Activated CD4-positive, alpha-beta memory T cell treated with anti-CD3 and anti-CD28 coated beads, Interleukin-2, amount 10 ng/mL, durations not matched to agents 7 days and 5 days (primary cell): Measurements from ENCODE around the gene EXOSC10. TPM values are rescaled to one million over a fixed set of nuclear protein-coding genes. Genes with fewer than 3 reads are reported as not detected.

Source experiments
- CTCF ChIA-PET: fragments of 350-600 bp; sonication (Branson Sonifier 250); formaldehyde crosslinking; loops from one replicate; lab custom pipeline; 2021; ENCODE audit warnings: antibody characterized with exemption, inconsistent platforms; lab: Charles Lee
- POLR2A ChIA-PET: fragments of 350-600 bp; sonication (Branson Sonifier 250); formaldehyde crosslinking; loops from one replicate; lab custom pipeline; 2021; ENCODE audit warnings: antibody characterized with exemption; lab: Charles Lee
- DNase-seq: peaks from one replicate; pipeline ENCODE4 v3.0.0-alpha.2; 2020
- H3K27ac Mint-ChIP-seq: one replicate; pipeline ENCODE4 v1.8.0; 2021; ENCODE audit warnings: mild to moderate bottlenecking, mixed read lengths
- H3K27me3 Mint-ChIP-seq: one replicate; pipeline ENCODE4 v1.8.0; 2021; ENCODE audit warnings: mixed read lengths
- H3K36me3 Mint-ChIP-seq: one replicate; pipeline ENCODE4 v1.8.0; 2021; ENCODE audit warnings: low read depth, mixed read lengths
- H3K4me1 Mint-ChIP-seq: one replicate; pipeline ENCODE4 v1.8.0; 2021; ENCODE audit warnings: mixed read lengths
- H3K4me3 Mint-ChIP-seq: one replicate; pipeline ENCODE4 v1.8.0; 2021; ENCODE audit warnings: mild to moderate bottlenecking, mixed read lengths
- H3K9me3 Mint-ChIP-seq: one replicate; pipeline ENCODE4 v1.8.0; 2021; ENCODE audit warnings: mixed read lengths
- total RNA-seq, 2 experiments: library from RNA; stranded (reverse); gene quantifications; one replicate each; pipeline ENCODE4 v1.2.3, GENCODE V29; 2021

EXOSC10 gene
- total RNA-seq, 2 experiments from 2014 or later = 65.8 to 67.6 TPM

DNA sequence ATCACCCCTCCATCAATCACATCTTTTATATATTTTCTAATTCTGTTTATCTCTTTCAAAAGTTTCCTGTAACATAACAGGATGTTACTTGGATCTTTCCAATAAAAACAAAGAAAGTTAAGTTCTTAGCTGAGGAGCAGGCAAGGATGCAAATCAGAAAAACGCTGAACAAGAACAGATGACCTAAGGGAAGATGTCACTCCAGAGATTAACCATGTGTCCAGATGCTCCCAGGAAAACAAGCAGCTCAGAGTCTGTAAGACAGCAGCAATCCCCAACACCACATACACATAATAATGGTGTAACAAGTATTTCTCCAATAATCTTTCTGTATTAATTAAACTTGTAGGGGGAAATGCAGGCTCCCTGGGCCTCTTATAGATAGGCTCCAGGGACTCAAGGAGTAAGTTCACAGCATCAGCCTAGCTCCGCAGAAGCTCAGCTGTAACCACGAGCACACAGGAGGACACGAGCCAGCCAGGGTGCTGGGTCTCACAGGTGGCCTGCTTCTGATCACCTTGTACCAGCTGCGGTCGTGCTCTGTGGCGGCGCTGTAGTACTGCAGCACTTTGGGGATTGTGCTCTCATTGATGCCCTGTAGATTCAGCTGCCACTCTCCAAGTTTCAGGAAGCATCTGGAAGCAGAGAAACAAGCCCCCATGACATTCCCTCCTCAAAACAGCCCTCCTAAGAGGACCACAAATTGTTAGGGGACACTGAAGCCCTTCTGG, 33.1 kb upstream of the EXOSC10 start:
- CTCF ChIA-PET = no interaction called here
- Mint-ChIP-seq H3K27me3 (no peaks in the 10 kb centered on the region), H3K27ac (no peak overlapping the region), H3K9me3 (no peaks in the 10 kb centered on the region), H3K4me1 (no peaks in the 10 kb centered on the region), H3K36me3 (peaks cover 47% of the 10 kb centered on the region), H3K4me3 (no peak overlapping the region)
- DNase-seq = no peak
- POLR2A ChIA-PET = no interaction called here

DNA sequence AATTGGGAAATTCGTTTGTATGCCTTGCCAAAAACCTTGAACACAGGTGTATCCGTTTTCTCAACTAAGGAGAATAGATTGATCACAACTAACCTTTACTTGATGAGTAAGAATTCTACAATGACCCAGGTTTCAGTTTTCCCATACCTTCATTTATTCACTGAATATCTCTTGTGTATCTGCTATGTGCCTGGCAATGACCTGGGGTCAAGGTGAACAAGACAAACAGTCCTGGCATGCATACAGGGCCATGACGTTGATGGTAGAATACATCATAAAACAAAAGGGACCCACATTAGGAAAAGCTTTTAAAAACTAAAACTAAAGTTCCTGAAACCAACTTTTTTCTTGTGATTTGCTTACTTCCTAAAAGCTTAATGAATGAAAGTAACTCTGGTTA, 32.1 kb upstream of the EXOSC10 start:
- no peaks in the 10 kb centered on the region for H3K27me3 Mint-ChIP-seq
- no peak overlapping the region for H3K4me3 Mint-ChIP-seq
- ChIA-PET POLR2A (no interaction called here), CTCF (interaction anchor here (1.0 kb wide), 1 partner anchor 94 kb away, joined by 4 read pairs; no protein-coding TSS in a partner anchor)
- peaks cover 51% of the 10 kb centered on the region for H3K36me3 Mint-ChIP-seq
- no peak overlapping the region for H3K27ac Mint-ChIP-seq
- no peak for DNase-seq
- H3K9me3 Mint-ChIP-seq = no peaks in the 10 kb centered on the region
- H3K4me1 Mint-ChIP-seq = no peaks in the 10 kb centered on the region

DNA sequence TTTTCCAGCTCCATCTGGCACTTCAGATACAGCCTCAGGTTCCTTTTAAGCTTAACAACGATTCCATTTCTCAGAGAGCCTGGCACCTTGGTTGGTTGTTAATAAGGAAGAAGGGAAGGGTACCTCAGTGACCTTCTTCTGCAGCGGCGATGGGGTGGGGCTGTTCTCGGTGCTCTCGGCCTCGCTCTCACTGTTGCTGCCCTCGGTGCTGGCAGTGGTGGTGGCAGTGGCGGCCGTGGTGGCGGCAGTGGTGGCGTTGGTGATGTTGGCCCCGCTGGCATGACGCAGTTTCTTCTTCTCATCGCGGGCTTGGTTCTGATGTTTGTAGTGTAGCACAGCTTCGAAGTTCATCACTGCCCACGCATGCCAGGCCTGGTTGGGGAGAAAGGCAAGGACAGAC, 30.7 kb upstream of the EXOSC10 start:
- peaks cover 58% of the 10 kb centered on the region for H3K36me3 Mint-ChIP-seq
- H3K4me3 Mint-ChIP-seq = no peak overlapping the region
- H3K4me1 Mint-ChIP-seq = no peaks in the 10 kb centered on the region
- no peak overlapping the region for H3K27ac Mint-ChIP-seq
- no peak for DNase-seq
- no peaks in the 10 kb centered on the region for H3K27me3 Mint-ChIP-seq
- ChIA-PET POLR2A (interaction anchor here (0.6 kb wide), 1 partner anchor 31 kb away, joined by 3 read pairs; the partner anchor contains the start of gene EXOSC10), CTCF (interaction anchor here (1.4 kb wide), 1 partner anchor 93 kb away, joined by 4 read pairs; no protein-coding TSS in a partner anchor)
- H3K9me3 Mint-ChIP-seq = no peaks in the 10 kb centered on the region

DNA sequence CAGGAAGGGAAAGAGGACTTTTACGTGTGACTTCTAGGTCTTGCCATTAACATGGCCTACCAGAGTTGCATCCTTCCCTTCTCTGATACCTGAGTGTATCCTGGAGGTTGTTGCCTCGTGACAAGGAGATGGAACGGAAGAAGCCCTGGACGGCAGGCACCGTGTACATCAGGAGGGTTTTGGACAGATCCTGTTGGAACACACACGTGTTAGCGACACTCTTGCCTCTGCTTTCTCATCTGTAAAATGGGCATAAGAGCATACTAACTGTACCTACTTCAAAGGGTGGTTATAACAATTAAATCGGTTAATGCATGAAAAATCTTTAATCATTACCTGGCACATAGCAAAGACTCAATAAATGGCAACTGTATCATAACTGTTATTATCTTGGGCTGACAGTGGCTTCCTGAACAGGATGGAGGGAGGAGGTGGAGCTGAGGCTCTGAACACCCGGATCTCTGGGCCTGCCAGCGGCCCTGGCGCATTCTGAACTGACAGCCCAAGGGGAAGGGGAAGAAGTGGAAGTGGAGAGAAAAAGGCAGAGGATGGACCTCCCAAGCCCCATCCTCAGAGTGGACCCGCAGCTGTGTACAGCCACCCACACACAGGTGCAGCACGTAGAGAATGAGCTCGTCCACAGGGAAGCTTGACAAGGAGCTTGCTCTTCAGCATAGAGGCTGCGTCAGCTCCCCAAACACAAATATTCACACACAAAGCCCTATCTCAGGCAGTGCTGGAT, 30.2 kb upstream of the EXOSC10 start:
- ChIA-PET POLR2A (interaction anchor here (0.6 kb wide), 1 partner anchor 30 kb away, joined by 3 read pairs; the partner anchor contains the start of gene EXOSC10), CTCF (interaction anchor here (1.4 kb wide), 1 partner anchor 92 kb away, joined by 4 read pairs; no protein-coding TSS in a partner anchor)
- H3K4me3 Mint-ChIP-seq = no peak overlapping the region
- H3K27me3 Mint-ChIP-seq = no peaks in the 10 kb centered on the region
- peaks cover 57% of the 10 kb centered on the region for H3K36me3 Mint-ChIP-seq
- no peak overlapping the region for H3K27ac Mint-ChIP-seq
- H3K9me3 Mint-ChIP-seq = no peaks in the 10 kb centered on the region
- DNase-seq = no peak
- no peaks in the 10 kb centered on the region for H3K4me1 Mint-ChIP-seq

DNA sequence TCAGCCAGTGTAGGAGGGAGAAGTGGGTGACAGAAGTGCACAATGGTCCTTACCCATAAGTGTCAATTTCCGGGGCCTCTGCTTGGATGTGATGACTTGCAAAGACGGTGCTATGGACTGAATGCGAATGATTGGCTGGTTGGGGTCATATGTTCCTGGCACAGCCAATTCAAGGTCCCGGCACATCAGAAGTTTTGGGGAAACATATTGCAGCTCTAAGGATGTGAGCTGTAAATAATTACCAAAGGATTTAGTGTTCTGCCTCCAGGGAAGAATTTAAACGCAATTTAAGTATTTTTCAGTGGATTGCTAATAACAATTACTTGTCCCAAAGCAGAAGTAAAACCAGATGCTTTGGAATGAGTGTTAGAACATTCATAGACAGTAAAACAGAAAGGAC, 26.9 kb upstream of the EXOSC10 start:
- H3K27me3 Mint-ChIP-seq = no peaks in the 10 kb centered on the region
- ChIA-PET CTCF (no interaction called here), POLR2A (interaction anchor here (1.1 kb wide), 1 partner anchor 33 kb away, joined by 3 read pairs; no protein-coding TSS in a partner anchor)
- H3K36me3 Mint-ChIP-seq = peaks cover 62% of the 10 kb centered on the region
- H3K4me1 Mint-ChIP-seq = no peaks in the 10 kb centered on the region
- H3K4me3 Mint-ChIP-seq = no peak overlapping the region
- DNase-seq = no peak
- H3K9me3 Mint-ChIP-seq = no peaks in the 10 kb centered on the region
- no peak overlapping the region for H3K27ac Mint-ChIP-seq

DNA sequence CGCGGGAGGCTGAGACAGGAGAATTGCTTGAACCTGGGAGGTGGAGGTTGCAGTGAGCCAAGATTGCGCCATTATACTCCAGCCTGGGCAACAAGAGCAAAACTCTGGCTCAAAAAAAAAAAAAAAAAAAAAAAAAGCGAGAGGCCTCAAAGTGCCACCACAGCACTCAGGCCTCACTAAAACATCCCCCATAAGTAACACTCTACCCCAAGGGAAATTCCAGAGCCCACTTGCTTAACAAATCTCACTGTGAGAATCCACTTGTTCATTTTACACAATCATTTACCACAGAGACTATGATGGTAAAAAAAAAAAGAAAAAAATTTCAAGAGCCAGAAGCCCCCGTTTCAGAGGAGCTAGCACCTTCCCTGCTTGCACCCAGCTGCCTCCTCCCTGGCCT, 26.3 kb upstream of the EXOSC10 start:
- DNase-seq = no peak
- no peaks in the 10 kb centered on the region for H3K9me3 Mint-ChIP-seq
- H3K36me3 Mint-ChIP-seq = peaks cover 64% of the 10 kb centered on the region
- H3K27me3 Mint-ChIP-seq = no peaks in the 10 kb centered on the region
- no peaks in the 10 kb centered on the region for H3K4me1 Mint-ChIP-seq
- H3K4me3 Mint-ChIP-seq = no peak overlapping the region
- no peak overlapping the region for H3K27ac Mint-ChIP-seq
- ChIA-PET CTCF (interaction anchor here (0.7 kb wide), 1 partner anchor 88 kb away, joined by 4 read pairs; no protein-coding TSS in a partner anchor), POLR2A (no interaction called here)

DNA sequence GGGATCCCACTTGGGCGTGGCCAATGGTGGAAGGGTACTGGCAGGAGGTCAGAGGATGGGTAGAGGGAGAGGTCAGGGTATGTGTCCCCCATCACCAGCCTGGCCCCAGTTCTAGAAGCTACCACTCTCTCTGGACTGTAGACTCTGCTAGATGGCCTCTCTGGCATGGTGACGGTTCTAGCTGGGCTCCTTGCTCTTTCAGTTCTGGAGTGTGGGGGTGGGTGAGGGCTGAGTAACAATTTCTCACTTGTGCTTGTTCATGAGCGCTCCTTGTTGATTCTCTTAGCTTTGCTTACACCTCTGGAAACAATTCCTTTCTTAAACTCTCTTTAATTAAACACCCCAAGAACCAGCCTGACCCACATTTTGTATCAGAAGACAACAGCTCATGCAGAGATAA, 25.3 kb upstream of the EXOSC10 start:
- no peaks in the 10 kb centered on the region for H3K4me1 Mint-ChIP-seq
- no peak overlapping the region for H3K4me3 Mint-ChIP-seq
- no peak overlapping the region for H3K27ac Mint-ChIP-seq
- POLR2A ChIA-PET = no interaction called here
- DNase-seq = no peak
- H3K36me3 Mint-ChIP-seq = peaks cover 59% of the 10 kb centered on the region
- no peaks in the 10 kb centered on the region for H3K27me3 Mint-ChIP-seq
- H3K9me3 Mint-ChIP-seq = no peaks in the 10 kb centered on the region
- CTCF ChIA-PET = no interaction called here

DNA sequence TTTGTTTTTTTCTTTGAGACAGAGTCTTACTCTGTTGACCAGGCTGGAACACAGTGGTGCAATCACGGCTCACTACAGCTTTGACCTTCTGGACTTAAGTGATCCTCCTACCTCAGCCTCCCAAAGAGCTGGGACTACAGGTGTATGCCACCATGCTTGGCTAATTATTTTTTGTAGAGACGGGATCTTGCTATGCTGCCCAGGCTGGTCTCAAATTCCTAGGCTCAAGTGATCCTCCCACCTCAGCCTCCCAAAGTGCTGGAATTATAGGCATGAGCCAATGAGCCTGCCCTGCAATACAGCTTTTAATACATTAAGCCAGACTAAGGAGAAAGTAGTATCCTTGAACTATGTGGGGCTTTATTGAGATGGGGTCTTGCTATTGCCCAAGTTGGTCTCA, 16.6 kb upstream of the EXOSC10 start:
- no peak for DNase-seq
- H3K27me3 Mint-ChIP-seq = no peaks in the 10 kb centered on the region
- peaks cover 41% of the 10 kb centered on the region for H3K36me3 Mint-ChIP-seq
- no peaks in the 10 kb centered on the region for H3K4me1 Mint-ChIP-seq
- no peaks in the 10 kb centered on the region for H3K9me3 Mint-ChIP-seq
- H3K27ac Mint-ChIP-seq = no peak overlapping the region
- ChIA-PET POLR2A (no interaction called here), CTCF (interaction anchor here (0.9 kb wide), 1 partner anchor 79 kb away, joined by 4 read pairs; no protein-coding TSS in a partner anchor)
- H3K4me3 Mint-ChIP-seq = no peak overlapping the region

DNA sequence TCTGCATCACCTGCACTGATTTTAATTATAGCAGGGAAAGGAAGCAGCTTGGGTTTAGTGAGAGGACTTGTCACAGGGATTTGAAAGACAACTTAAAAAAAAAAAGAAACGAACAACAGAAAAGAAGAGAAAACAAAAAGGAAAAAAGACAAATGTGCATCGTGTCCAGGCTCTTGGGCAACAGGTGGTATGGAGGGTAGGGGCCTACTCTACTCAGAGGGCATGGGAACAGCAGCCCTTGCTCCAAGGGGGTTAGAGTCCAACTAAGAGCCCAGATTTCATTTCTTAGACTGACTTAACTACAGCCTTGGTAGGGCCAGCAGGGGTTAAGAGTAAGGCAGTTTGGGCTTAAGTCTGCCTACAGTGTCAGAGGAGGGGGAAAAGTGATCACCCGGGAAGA, 15.3 kb upstream of the EXOSC10 start:
- ChIA-PET CTCF (no interaction called here), POLR2A (no interaction called here)

DNA sequence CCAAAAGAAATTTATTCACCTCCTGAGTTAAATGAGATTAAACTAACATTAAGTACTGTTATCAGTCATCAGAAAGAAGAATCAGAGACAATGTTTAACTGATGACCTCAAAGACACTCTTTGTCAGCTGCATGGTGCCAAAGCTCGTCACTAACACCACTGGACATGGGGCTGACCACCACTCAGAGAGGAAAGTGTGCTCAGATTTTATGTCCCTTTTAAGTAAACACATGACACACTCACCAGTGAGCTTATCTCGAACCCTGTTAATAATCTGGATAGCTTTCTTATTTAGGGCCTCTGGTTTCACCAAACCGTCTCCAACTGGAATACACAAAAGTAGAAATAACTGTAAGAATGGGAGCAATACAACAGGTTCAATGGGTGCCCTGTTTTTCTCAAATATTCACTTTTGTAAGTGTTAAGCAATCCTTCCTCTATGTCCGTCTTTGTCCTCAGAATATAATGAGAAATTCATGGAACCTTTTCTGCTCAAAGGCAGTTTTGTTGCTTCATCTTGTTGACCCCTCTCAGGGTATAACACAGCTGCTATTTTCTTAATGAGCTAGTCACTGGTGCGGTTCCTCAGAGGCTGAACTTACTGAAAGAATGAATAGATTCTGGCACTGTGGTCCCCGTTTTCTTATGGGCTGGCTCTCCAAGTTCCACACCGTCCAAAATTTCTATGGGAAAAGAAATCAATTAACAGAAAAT, 9.5 kb upstream of the EXOSC10 start:
- Mint-ChIP-seq H3K4me3 (no peak overlapping the region), H3K27me3 (no peaks in the 10 kb centered on the region), H3K9me3 (no peaks in the 10 kb centered on the region), H3K27ac (no peak overlapping the region), H3K36me3 (peaks cover 49% of the 10 kb centered on the region), H3K4me1 (no peaks in the 10 kb centered on the region)
- POLR2A ChIA-PET = interaction anchor here (1.3 kb wide), 1 partner anchor 11 kb away, joined by 4 read pairs; no protein-coding TSS in a partner anchor
- DNase-seq = no peak
- CTCF ChIA-PET = interaction anchor here (1.7 to 3.9 kb wide), 2 partner anchors 10 to 71 kb away, joined by 4 to 13 read pairs; partner anchors contain the start of gene EXOSC10

More for the DNA sequence above, 15.3 kb upstream of the EXOSC10 start:
- Mint-ChIP-seq H3K4me3 (no peak overlapping the region), H3K9me3 (no peaks in the 10 kb centered on the region), H3K27me3 (no peaks in the 10 kb centered on the region), H3K27ac (no peak overlapping the region), H3K4me1 (no peaks in the 10 kb centered on the region), H3K36me3 (peaks cover 37% of the 10 kb centered on the region)
- no peak for DNase-seq

DNA sequence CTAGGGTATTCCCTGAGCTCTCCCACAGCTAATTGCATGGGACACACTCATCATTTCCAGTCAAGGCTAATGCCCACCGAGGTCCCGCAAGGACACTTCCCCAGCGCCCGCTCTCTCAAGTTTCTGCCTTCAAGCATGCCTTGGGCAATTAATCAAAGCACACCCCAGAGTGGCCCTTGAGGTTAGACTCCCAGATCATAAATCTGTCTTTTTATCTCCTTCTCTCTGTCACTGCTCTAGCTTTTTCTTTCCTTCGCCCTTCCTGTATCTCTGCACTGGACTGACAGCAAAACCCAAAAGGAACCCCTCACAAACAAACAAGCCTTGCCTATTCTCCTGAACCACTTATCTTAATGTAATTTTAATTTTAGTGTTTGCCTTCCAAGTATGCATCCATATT, 7.9 kb upstream of the EXOSC10 start:
- H3K27me3 Mint-ChIP-seq = no peaks in the 10 kb centered on the region
- no peak for DNase-seq
- no peak overlapping the region for H3K4me3 Mint-ChIP-seq
- peaks cover 38% of the 10 kb centered on the region for H3K36me3 Mint-ChIP-seq
- ChIA-PET CTCF (interaction anchor here (1.0 to 3.9 kb wide), 2 partner anchors 9 to 70 kb away, joined by 5 to 13 read pairs; no protein-coding TSS in a partner anchor), POLR2A (interaction anchor here (0.8 to 1.7 kb wide), 2 partner anchors 8 to 11 kb away, joined by 3 to 6 read pairs; partner anchors contain the start of gene EXOSC10)
- H3K9me3 Mint-ChIP-seq = no peaks in the 10 kb centered on the region
- no peak overlapping the region for H3K27ac Mint-ChIP-seq
- H3K4me1 Mint-ChIP-seq = no peaks in the 10 kb centered on the region

DNA sequence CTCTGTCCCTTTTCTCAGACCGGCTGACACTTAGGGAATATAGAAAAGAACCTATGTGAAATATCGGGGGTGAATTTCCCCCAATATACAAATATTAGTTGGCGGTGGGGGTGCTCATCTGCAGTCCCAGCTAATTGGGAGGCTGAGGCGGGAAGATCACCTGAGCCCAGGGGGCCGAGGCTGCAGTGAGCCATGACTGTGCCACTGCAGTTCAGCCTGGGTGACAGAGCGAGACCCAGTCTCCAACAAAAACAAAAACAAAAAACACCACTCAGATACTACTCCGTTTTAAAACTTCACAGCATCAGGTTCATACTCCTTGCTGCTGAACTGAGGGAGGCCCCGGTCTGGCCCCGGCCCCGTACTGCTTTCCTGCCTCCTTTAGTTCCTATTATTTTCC, 5.9 kb upstream of the EXOSC10 start:
- H3K4me3 Mint-ChIP-seq = no peak overlapping the region
- H3K27me3 Mint-ChIP-seq = no peaks in the 10 kb centered on the region
- POLR2A ChIA-PET = no interaction called here
- no peak for DNase-seq
- peaks cover 7% of the 10 kb centered on the region for H3K4me1 Mint-ChIP-seq
- H3K36me3 Mint-ChIP-seq = peaks cover 30% of the 10 kb centered on the region
- H3K27ac Mint-ChIP-seq = no peak overlapping the region
- CTCF ChIA-PET = interaction anchor here (0.8 kb wide), 1 partner anchor 68 kb away, joined by 4 read pairs; no protein-coding TSS in a partner anchor
- no peaks in the 10 kb centered on the region for H3K9me3 Mint-ChIP-seq
